Mesothelial cell of epicardium (in vitro differentiated cells): ENCODE data around the gene XYLT1. TPM values are rescaled to one million over a fixed set of nuclear protein-coding genes. Genes with fewer than 3 reads are reported as not detected.

Experiments
- DNase-seq, 2 experiments: peaks; one replicate each; pipeline ENCODE4 v3.0.0; 2021; ENCODE audit warnings: low spot score in 2 of 2; ENCODE audit not compliant: unreplicated experiment in 2 of 2
- H3K27ac Mint-ChIP-seq: 2 replicates; pipeline ENCODE4 v1.8.0; 2021; ENCODE audit warnings: mixed read lengths
- H3K27me3 Mint-ChIP-seq: 2 replicates; pipeline ENCODE4 v1.8.0; 2021; ENCODE audit warnings: low read depth, mixed read lengths
- H3K36me3 Mint-ChIP-seq: 2 replicates; pipeline ENCODE4 v1.8.0; 2021; ENCODE audit warnings: mixed read lengths
- H3K4me1 Mint-ChIP-seq: 2 replicates; pipeline ENCODE4 v1.8.0; 2021; ENCODE audit warnings: mixed read lengths
- H3K4me3 Mint-ChIP-seq: 2 replicates; pipeline ENCODE4 v1.8.0; 2021; ENCODE audit warnings: mild to moderate bottlenecking, moderate library complexity, mixed read lengths
- H3K9me3 Mint-ChIP-seq: 2 replicates; pipeline ENCODE4 v1.8.0; 2021; ENCODE audit warnings: mixed read lengths
- total RNA-seq: library from RNA; stranded (reverse); gene quantifications from 3 replicates; pipeline ENCODE4 v1.2.1, GENCODE V29; 2021
- TF ChIP-seq, protein P1 (sequence below): fragments of 200-600 bp; sonication (generic); IDR thresholded peaks from one replicate; pipeline ENCODE4 v1.5.0; 2021; ENCODE audit warnings: antibody characterized with exemption; ENCODE audit not compliant: unreplicated experiment

XYLT1 gene
- total RNA-seq, 1 donor from 2014 or later, result 15.2 TPM

DNA sequence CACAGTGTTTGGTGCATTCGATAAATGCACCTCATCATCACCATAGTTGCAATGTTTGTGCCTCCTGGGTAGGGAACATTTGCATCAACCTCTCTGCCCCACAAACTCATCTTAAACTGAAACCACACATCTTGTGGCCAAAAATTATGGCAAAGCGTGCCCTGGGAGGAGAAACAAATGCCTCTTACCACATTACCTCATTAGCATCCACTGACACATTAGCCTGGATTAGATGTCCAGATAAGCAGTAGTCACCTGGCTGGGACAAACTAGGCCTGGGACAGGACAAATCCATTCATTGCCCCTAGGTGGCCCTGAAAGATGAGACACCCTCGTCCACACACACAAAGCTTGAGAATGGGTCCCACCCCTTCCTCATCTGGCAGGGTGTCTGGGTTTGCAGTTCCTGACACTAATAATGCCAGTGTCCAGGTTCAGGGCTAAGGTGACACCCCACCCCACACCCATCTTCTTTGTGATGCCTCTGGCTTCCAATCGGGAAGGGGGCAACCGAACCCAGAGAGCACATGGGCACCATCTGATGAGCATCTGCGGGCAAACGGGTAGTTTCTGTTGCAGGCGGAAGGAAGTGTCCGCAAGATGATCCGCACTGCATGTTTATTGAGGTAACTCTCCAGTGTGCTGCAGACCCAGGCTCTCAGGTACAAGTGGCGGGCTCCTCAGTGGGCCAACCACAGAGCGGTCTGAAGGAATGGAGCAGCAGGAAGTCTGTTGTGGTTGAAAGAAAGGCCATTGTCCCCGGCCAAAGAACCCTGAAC lies 8.6 kb downstream of the XYLT1 start:
- peaks cover 3% of the 10 kb centered on the region for H3K36me3 Mint-ChIP-seq
- no peak overlapping the region for H3K4me3 Mint-ChIP-seq
- no peaks in the 10 kb centered on the region for H3K27me3 Mint-ChIP-seq
- TF ChIP-seq, protein P1, sequence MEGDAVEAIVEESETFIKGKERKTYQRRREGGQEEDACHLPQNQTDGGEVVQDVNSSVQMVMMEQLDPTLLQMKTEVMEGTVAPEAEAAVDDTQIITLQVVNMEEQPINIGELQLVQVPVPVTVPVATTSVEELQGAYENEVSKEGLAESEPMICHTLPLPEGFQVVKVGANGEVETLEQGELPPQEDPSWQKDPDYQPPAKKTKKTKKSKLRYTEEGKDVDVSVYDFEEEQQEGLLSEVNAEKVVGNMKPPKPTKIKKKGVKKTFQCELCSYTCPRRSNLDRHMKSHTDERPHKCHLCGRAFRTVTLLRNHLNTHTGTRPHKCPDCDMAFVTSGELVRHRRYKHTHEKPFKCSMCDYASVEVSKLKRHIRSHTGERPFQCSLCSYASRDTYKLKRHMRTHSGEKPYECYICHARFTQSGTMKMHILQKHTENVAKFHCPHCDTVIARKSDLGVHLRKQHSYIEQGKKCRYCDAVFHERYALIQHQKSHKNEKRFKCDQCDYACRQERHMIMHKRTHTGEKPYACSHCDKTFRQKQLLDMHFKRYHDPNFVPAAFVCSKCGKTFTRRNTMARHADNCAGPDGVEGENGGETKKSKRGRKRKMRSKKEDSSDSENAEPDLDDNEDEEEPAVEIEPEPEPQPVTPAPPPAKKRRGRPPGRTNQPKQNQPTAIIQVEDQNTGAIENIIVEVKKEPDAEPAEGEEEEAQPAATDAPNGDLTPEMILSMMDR, result no peak
- DNase-seq, result no peak
- peaks cover 5% of the 10 kb centered on the region for H3K9me3 Mint-ChIP-seq
- H3K4me1 Mint-ChIP-seq, result peaks cover 37% of the 10 kb centered on the region
- no peak overlapping the region for H3K27ac Mint-ChIP-seq

DNA sequence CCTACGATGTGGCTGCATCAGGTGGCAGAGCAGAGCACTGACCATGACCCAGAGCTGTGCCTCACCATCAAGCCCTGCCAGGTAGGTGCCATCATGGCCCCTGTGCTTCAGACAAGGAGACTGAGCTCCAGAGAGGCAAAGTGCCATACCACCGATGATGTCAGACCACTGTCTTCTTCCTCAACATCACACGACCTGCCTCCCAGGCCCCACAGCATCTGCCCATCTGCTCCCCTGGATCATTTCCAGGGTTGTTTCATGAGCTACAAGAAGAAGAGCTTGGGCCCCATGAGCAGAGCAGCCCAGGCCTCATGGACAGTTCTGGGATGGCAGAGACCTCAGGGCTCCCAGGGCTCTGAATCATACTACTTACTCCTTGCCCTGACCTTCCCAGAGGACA lies 9.9 kb downstream of the XYLT1 start:
- Mint-ChIP-seq H3K9me3 (peaks cover 5% of the 10 kb centered on the region), H3K4me1 (peaks cover 26% of the 10 kb centered on the region), H3K4me3 (no peak overlapping the region), H3K27me3 (no peaks in the 10 kb centered on the region), H3K27ac (no peak overlapping the region), H3K36me3 (peaks cover 3% of the 10 kb centered on the region)
- TF ChIP-seq, protein P1, result no peak
- DNase-seq, result no peak

DNA sequence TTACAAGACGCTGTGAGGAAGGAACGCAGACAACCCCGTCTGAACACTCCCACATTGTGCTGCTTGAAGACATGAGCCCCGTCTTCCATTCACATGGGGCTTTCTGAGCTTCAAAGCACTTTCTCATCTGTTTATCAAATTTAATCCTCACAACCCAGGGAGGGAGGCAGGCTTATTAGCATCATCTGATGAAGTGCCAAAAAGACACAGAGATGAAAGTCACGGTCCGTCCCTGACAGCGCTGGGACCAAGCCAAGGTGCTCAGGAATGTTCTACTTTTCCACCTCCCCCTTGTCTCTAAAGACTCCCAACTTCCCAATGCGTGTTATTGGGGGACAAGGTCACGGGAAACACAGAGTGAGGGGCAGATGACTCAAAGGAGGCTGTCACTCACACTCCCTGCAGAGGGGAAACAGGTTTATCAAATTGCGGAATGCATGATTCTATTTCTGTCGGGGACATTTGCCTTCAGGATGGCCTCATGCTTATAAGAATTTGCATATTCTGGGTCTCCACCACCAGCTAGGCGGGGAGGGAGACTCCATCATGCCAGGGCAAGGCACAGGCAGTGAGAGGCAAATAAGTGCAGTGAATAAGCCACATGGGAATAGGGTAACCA lies 10.7 kb downstream of the XYLT1 start:
- peaks cover 3% of the 10 kb centered on the region for H3K36me3 Mint-ChIP-seq
- H3K4me3 Mint-ChIP-seq, result no peak overlapping the region
- H3K9me3 Mint-ChIP-seq, result peaks cover 5% of the 10 kb centered on the region
- H3K4me1 Mint-ChIP-seq, result peaks cover 18% of the 10 kb centered on the region
- TF ChIP-seq, protein P1, result no peak
- peak overlapping the region; percentile 83 for H3K27ac Mint-ChIP-seq
- no peaks in the 10 kb centered on the region for H3K27me3 Mint-ChIP-seq
- DNase-seq, result peak in 1 of 2 experiments; percentile 50

DNA sequence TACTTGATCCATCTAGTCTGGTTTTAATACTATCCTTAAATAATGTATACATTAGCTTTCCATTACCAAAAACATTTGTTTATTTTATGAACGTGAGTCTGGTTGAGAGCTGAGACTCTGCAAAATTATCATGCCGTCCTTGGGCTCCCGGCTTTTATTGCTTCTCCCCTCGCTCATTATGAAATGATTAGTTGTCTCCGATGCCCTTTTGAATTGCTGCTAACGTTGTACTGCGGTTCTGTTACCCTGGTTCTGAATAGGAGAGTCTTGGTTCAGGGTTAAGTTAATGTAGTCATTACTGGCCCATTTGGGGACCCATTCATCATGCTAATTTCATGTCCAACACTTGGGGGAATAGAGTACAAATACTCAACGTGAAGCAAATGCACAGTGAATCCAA lies 12.8 kb downstream of the XYLT1 start:
- TF ChIP-seq, protein P1, result no peak
- Mint-ChIP-seq H3K9me3 (no peaks in the 10 kb centered on the region), H3K27me3 (no peaks in the 10 kb centered on the region), H3K4me1 (peaks cover 22% of the 10 kb centered on the region), H3K4me3 (no peak overlapping the region), H3K27ac (no peak overlapping the region), H3K36me3 (peaks cover 2% of the 10 kb centered on the region)
- DNase-seq, result no peak

DNA sequence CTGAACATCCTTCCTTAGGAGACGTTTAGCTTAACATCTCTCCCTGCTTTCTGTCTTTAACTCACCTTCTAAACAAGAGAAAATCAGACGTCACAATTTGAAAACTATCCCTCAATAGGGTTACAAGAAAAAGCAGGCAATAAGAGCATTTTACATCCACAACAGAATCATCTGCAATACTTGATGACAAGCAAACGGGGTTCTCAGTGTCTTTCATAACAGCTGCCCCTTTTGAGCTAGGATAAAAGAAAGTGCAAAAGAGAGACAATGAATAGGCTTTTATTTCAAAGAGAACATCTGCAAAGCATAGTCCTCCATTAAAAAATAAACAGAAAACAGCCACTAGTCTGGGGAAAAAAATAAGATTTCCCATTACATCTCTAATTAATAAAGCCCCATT lies 13.2 kb downstream of the XYLT1 start:
- no peak overlapping the region for H3K4me3 Mint-ChIP-seq
- peaks cover 22% of the 10 kb centered on the region for H3K4me1 Mint-ChIP-seq
- no peak overlapping the region for H3K27ac Mint-ChIP-seq

More for the DNA sequence above, 13.2 kb downstream of the XYLT1 start:
- no peak for DNase-seq
- H3K9me3 Mint-ChIP-seq, result no peaks in the 10 kb centered on the region
- H3K36me3 Mint-ChIP-seq, result no peaks in the 10 kb centered on the region
- H3K27me3 Mint-ChIP-seq, result no peaks in the 10 kb centered on the region
- TF ChIP-seq, protein P1, result no peak
